ENCODE data around the gene CCDC9. TPM values are rescaled to one million over a fixed set of nuclear protein-coding genes. Genes with fewer than 3 reads are reported as not detected.

The CCDC9 gene
- total and polyA plus RNA-seq, 2 of the 8 experiments (the other 6 are each of a cell fraction or from before 2014, with no cell fraction given), result 3.7 to 29.8 TPM

- TF ChIP-seq RBBP5 (IDR thresholded peaks at IDR 0.05; ENCODE audit: borderline replicate concordance, low read depth, low read length) (no peak), SP4 (IDR thresholded peaks at IDR 0.05; ENCODE audit: low read length) (peak; percentile 45; the same call in 1 of the 2 replicates), CBX5 (IDR thresholded peaks at IDR 0.05; ENCODE audit: low read depth, low read length) (no peak), EGR1 (IDR thresholded peaks at IDR 0.05; ENCODE audit: borderline replicate concordance, low read depth, low read length) (peak; percentile 50; the same call in 1 of the 2 replicates), SP1 (IDR thresholded peaks at IDR 0.05; ENCODE audit: low read depth, low read length) (no peak), MAFK (IDR thresholded peaks at IDR 0.05; ENCODE audit: low read depth, low read length) (no peak), NANOG (IDR thresholded peaks at IDR 0.05; ENCODE audit: insufficient read depth, low read depth, low read length, poor library complexity, severe bottlenecking) (no peak), CEBPB (IDR thresholded peaks at IDR 0.05; ENCODE audit: low read depth, low read length) (peak; percentile 97), CTCF (IDR thresholded peaks at IDR 0.05; ENCODE audit: control extremely low read depth in 1 of 3, insufficient read depth in 1 of 3, low read depth in 1 of 3, low read length in 3 of 3) (peak; percentile 87 to 98 (median 96)), FOSL1 (IDR thresholded peaks at IDR 0.05; ENCODE audit: insufficient read depth, low read depth, low read length) (no peak), BACH1 (IDR thresholded peaks at IDR 0.05; ENCODE audit: low read length) (peak; percentile 65; the same call in 1 of the 2 replicates), NRF1 (IDR thresholded peaks at IDR 0.05; ENCODE audit: low read depth, low read length) (no peak), CTBP2 (IDR thresholded peaks at IDR 0.05; ENCODE audit: borderline replicate concordance, insufficient read depth, insufficient read length, low read length) (no peak), BRCA1 (IDR thresholded peaks at IDR 0.05; ENCODE audit: low read depth, low read length) (no peak), SAP30 (IDR thresholded peaks at IDR 0.05; ENCODE audit: insufficient read depth, insufficient replicate concordance, low read length) (no peak), SIRT6 (IDR thresholded peaks at IDR 0.05; ENCODE audit: low read length) (no peak), HDAC6 (IDR thresholded peaks at IDR 0.05; ENCODE audit: low read depth, low read length) (no peak), TEAD4 (IDR thresholded peaks at IDR 0.05; ENCODE audit: low read depth, low read length) (0 out of 2 replicates have a peak, but pooled peaks have one; percentile 32), ATF2 (IDR thresholded peaks at IDR 0.05; ENCODE audit: low read length) (peak; percentile 94), YY1 (IDR thresholded peaks at IDR 0.05; ENCODE audit: low read depth, low read length) (no peak)
These were observed 12.4 kb upstream of the CCDC9 start (continued) for GRCh38 chr19:47243776-47244547.

Measured in H1 (cell line).